ENCODE results near the gene TMSB10.

TMSB10 gene

GRCh38 chr2:84880645-84881521 lies 24.6 kb upstream of the TMSB10 start, which contains the start of gene TRABD2A:
TRABD2A (minus strand) TSS chr2:84881084; CDS start chr2:84881039, 45 bp downstream.
- DNase-seq (ENCODE audit: low spot score) = no peak

- DNase-seq (ENCODE audit: low spot score) = peak; percentile 22
Observed at GRCh38 chr2:84881581-84882413, 23.7 kb upstream of the TMSB10 start.

DNA sequence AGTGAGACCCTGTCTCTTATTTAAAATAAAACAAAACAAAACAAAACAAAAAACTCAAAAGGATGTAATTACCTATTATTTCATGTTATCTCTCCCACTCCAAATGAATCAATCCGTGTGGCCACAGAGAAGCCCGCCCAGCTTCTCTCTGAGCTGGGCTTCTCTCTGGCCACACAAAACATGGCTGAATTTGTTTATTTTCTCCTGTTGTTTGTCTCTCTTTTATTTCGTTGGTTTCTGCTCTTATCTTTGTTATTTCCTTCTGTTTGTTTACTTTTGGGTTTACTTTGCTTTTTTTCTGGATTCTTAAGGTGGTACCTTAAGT lies 23.1 kb upstream of the TMSB10 start:
- DNase-seq (ENCODE audit: low spot score) = no peak

DNA sequence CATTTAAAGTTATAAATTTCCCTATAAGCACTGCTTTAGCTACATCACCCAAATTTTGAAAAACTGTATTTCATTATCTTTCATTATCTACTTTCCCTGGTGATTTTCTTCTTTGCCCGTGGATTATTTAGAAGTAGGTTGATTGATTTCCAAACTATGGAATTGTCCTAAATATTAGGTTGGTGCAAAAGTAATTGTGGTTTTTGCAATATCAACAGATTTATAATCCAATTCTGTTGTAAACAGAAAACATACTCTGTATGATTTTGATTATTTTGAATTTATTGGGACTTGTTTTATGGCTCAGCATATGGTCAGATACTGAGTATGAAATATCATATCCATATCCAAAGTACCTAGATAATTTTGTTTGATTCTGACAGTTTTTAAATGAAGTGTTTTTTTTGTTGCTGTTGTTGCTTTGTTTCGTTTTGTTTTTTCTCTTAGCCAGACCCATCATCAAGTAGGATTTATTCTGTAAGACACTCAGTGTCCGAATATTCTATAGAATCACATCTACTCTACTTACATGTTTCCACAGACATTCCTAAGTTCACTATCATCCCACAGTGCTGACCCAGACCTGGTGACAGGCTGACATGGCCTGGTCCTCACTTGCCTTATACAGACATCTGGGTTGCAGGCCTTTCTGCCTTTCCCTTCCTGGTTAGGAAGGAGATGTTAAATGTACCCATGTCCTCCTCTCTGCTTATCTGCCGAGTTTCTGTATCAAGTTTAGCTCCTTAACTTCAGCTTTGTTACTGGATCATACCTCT lies 22.5 kb upstream of the TMSB10 start:
- no peak for DNase-seq (ENCODE audit: low spot score)

DNA sequence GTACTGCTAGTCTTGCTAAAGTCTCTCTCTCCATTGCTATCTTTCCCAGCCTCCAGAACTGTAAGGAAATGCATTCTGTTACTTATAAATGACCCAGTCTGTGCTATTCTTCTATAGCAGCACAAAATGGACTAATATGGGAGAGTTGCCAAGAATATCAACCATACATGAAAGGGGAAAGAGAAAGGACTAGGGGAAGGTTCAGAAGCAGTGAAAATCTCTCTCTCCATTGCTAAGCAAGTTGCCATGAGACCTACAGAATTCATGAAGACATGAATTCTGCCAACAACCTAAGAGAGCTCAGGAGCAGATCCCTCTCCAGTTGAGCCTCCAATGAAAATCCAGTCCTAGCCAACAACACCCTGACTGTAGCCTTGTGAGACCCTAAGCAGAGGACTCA lies 21.0 kb upstream of the TMSB10 start:
- DNase-seq (ENCODE audit: low spot score) = no peak

- no peak for DNase-seq (ENCODE audit: low spot score)
Observed at GRCh38 chr2:84885111-84885510, 20.3 kb upstream of the TMSB10 start.

DNA sequence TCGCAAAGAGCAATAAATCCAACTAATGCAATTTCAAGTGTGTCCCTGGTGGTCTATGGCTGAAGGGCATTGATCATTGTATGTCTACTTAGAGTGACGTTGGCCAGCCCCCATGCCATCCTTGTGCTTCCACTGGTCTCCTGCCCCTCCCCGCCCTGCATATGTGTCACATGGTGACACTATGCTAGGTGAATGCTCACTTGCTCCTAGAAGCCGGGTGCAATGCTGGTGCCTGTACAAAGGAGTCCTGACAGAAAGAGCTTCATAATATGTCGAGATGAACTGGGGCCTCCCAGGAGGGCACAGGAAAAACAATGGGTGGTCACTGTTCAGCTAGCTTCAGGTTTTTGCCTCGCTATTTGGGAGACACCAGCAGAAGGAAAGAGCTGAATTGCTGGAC lies 18.7 kb upstream of the TMSB10 start:
- no peak for DNase-seq (ENCODE audit: low spot score)

DNA sequence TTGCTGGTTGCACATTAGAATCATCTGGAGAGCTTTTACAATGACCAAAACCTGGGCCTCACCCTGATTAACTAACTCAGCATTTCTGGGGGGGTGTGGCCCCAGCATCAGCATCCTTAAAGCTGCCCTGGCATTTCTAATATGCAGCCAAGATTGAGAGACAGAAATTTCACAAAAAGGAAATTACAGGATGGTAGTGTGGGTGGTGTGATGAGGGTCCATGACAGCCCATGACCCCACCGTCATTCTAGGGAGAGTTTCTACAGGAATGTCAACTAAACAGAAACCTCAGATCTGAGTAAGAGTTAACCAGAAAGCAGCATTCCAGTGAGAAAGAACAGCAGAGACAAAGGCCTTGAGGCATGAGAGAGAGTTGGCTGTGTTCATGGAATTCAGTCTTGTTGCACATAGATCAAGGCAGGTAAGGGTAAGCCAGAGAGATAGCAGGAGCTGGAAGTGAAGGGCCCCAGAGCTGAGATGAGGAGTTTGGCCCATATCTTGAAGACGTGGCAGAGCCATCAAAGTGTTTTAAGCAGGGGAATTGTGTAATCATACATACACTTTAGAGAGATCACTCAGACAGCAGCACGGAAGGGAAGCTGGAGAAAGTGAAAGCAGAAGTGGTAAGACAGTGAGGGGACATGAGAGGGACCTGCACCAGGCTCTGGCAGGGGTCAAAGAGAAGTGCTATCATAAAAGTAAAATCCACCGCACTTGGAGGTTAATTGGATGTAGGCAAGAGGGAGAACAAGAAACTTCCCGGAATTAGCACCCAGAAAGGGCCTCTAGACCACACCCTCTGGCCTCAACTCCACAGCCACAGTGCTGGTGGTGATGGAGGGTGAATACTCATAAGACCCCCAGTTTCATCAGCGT lies 16.8 kb upstream of the TMSB10 start:
- no peak for DNase-seq (ENCODE audit: low spot score)

DNA sequence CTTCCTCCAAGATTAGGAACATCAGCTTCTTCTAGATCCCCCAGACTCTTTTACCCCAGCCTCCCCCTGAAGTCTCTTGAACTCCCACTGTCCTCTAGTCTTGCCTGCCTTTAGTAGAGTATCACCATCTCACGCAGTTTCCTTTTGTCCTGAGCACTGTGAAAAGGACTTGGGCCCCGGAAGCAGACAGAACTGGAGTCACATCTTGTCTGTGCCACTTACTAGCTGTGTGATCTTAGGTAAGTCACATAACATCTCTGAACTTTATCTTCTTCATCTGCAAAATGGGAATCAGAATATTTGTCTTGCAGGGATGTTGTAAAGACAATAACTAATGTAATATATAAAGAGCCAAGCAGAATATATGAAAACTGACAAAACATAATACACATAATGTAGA lies 16.1 kb upstream of the TMSB10 start:
- no peak for DNase-seq (ENCODE audit: low spot score)

DNA sequence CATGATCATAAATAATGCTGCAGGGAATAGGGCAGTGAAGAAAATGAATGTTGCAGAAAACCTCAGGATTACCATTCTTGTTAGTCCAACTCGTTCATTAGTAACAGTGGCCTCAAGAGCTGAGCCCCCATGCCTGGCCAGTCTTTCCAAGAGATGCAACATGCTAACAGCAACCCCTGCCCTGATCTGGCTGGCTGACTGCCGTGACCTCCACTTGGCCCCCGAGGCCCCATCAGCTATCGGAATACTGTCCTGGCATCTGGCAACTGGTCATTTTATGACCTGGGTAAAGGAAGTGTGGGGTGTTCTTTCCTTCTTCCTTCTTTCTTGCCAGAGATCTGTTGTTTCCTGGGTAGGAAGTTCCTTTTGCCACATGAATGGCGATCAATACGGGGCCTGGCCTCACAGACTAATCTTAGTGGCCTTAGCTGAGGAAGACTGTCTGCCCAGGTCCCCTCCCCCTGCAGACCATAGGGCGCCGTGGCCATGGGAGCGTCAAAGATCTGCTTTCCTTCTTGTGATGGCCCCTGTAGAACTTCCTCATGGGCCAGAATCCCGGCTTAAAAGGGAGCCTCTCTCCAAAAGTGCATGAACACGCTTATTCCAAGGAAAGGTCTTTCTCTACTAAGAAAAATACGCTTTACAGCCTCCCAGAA lies 14.0 kb upstream of the TMSB10 start:
- no peak for DNase-seq (ENCODE audit: low spot score)

GRCh38 chr2:84894131-84894586 lies 11.3 kb upstream of the TMSB10 start:
- no peak for DNase-seq (ENCODE audit: low spot score)

- no peak for DNase-seq (ENCODE audit: low spot score)
Observed at GRCh38 chr2:84894758-84895520, 10.5 kb upstream of the TMSB10 start.

GRCh38 chr2:84896567-84896966 lies 8.9 kb upstream of the TMSB10 start:
- no peak for DNase-seq (ENCODE audit: low spot score)

DNA sequence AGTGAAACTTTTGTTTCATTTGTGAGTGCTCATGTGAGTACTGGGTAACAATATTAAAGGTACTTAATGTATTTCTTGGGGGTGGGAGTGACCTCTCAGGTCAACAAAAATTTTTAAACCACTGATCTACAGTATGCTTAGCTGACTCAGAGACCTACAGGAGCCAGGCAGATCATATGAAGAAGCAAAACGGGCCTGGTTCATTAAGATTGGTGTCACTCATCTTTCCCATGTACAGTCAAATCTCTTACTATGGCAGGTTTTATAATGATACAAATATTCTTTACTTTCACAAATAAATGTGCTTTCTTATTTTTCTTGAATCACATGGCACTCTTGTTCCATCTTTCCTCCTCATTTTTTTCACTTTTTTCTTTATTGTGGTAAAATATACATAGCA lies 7.7 kb upstream of the TMSB10 start:
- no peak for DNase-seq (ENCODE audit: low spot score)

GRCh38 chr2:84899304-84900204 lies 5.9 kb upstream of the TMSB10 start:
- no peak for DNase-seq (ENCODE audit: low spot score)

DNA sequence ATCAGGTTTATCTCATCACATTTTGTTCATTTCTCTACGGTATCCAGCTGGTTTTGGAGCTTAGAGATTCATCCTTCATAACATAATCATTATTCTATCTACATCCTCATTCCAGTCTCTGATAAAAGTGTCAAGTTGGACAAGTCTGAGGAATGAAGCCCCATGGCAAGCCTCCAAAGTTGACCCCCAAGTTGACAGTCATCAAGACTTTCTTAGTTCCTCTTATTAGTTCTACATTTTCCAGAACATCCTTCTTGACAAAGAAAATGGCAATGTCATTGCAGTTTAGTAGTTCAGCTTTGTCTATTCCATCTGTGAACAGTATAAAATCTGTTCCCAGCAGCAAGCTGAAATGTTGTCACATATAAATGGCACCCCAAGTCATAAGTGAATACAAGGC lies 4.5 kb upstream of the TMSB10 start:
- no peak for DNase-seq (ENCODE audit: low spot score)

GRCh38 chr2:84901593-84902120 lies 3.8 kb upstream of the TMSB10 start:
- no peak for DNase-seq (ENCODE audit: low spot score)

- no peak for DNase-seq (ENCODE audit: low spot score)
Observed at GRCh38 chr2:84902526-84902925, 2.9 kb upstream of the TMSB10 start.

- DNase-seq (ENCODE audit: low spot score) = no peak
Observed at GRCh38 chr2:84904151-84904550, 1.3 kb upstream of the TMSB10 start.

Measured in hematopoietic multipotent progenitor cell treated with erythropoietin and hydrocortisone succinate and interleukin-3 and kit ligand, for 15 days (in vitro differentiated cells).